ENCODE data around the gene ENDOG. TPM values are rescaled to one million over a fixed set of nuclear protein-coding genes. Genes with fewer than 3 reads are reported as not detected.
A peak's percentile ranks its signal among the peaks of the same experiment; 100 is the strongest.
"Not testable (repeated sequence)": the region's sequence is repeated elsewhere in the genome, so short reads cannot be mapped to it uniquely, and the experiment has no call there.

Gene ENDOG
- 10 to 100 TPM; 23.9 to 24.7 TPM for total RNA-seq

DNA sequence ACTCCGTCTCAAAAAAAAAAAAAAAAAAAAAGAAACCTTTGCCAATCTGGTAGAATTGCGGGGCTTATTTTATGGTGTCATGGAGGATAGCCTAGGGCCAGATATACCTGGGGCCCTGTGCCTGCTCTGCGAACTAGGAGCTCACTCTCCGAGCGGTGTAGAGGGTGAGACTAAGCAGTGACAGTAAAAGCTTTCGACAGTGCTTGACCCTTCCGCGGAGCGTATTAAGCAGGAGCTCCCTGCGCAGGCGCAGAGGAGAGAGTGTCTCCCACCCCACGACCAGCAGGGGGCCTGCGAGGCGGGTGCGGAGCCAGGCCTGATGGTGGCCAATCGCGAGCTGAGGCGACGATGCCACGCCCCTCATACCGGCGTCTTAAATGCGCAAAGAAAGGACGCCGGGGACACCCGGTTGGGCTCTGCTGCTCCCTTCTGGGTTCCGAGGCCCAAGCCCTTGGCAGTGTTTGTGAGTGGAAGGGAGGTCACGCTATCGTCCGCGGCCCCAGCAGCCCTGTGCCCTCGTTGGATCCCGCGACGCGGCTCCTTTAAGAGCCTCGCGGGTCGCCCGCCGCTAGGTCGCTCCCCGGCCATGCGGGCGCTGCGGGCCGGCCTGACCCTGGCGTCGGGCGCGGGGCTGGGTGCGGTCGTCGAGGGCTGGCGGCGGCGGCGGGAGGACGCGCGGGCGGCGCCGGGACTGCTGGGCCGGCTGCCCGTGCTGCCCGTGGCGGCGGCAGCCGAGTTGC is at the start of gene ENDOG:
TSS of gene ENDOG (plus strand) at position 402 of the 740 bp plus-strand sequence. CDS start at position 587, 185 bp downstream.
- peaks cover 19% of the 10 kb centered on the region for H3K36me3 Mint-ChIP-seq (ENCODE audit: low read depth)
- DNase-seq (peak; percentile 98), ATAC-seq (peak; percentile 94)
- H3K4me3 Mint-ChIP-seq = peak within 1 kb of the TSS; percentile 83
- peaks cover 5% of the 10 kb centered on the region for H3K9me3 Mint-ChIP-seq (ENCODE audit: insufficient read depth)
- peaks cover 21% of the 10 kb centered on the region for H3K4me1 Mint-ChIP-seq (ENCODE audit: low read depth)
- H3K27ac Mint-ChIP-seq = peak within 1 kb of the TSS; percentile 94
- ChIA-PET POLR2A (interaction anchor here (0.7 to 1.8 kb wide), 10 partner anchors 9 to 363 kb away, joined by 3 to 15 read pairs (median 4); partner anchors contain the start of genes ODF2, SPOUT1 and ZDHHC12), CTCF (interaction anchor here (0.6 to 3.5 kb wide), 41 partner anchors 9 to 533 kb away, joined by 3 to 36 read pairs (median 5); partner anchors contain the start of genes MIGA2, PKN3, SH3GLB2 and SPOUT1)
- no peaks in the 10 kb centered on the region for H3K27me3 Mint-ChIP-seq (ENCODE audit: low read depth)

DNA sequence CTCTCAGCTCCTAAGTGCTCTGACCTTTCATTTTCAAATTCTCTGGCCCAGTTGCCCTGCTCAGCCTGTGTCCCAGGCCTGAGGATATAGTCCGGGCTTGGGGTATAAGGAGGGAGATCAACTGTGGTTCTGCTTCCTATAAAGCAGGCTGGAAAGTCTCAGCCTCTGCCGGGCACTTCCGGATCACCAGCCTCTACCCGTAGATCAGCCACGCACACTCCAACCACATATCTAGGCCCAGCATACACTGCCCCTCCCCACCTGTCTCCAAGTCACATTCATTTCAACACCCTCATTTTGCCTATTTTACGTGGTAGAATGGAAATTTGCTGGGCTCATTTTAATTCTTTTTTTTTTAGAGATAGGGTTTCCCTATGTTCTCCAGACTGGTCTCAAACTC is 49.7 kb upstream of the ENDOG start:
- ATAC-seq (no peak), DNase-seq (no peak)
- Mint-ChIP-seq H3K36me3 (ENCODE audit: low read depth) (no peaks in the 10 kb centered on the region), H3K9me3 (ENCODE audit: insufficient read depth) (no peaks in the 10 kb centered on the region), H3K27me3 (ENCODE audit: low read depth) (no peaks in the 10 kb centered on the region), H3K4me3 (no peak overlapping the region), H3K4me1 (ENCODE audit: low read depth) (peaks cover 21% of the 10 kb centered on the region), H3K27ac (no peak overlapping the region)
- ChIA-PET CTCF (no interaction called here), POLR2A (interaction anchor here (1.9 kb wide), 1 partner anchor 50 kb away, joined by 5 read pairs; the partner anchor contains the start of gene ENDOG)

DNA sequence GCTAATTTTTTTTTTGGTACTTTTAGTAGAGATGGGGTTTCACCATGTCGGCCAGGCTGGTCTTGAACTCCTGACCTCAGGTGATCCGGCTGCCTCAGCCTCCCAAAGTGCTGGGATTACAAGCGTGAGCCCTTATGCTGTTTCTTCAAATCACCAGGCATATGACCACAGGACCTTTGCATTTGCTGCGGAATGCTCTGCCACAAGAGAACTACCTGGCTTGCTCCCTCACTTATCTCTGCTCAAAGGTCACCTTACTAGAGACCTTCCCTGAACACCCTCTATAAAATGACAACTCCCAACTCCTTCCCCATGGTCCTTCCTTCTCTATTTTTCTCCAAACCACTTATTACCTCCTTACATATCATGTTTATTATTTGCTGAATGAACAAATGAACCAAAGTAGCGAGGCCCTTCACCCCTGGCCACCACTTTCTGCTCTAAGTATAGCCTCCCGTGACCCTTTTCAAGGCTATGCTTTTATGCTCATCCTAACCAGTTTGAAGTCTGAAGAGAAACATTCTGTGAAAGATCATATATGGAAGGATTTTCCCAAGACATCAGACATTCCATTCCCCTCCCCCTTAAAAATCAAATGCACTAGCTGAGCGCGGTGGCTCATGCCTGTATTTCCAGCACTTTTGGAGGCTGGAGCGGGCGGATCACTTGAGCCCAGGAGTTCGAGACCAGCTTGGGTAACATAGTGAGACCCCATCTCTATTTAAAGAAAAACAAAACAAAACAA is 47.8 kb upstream of the ENDOG start:
- Mint-ChIP-seq H3K4me1 (ENCODE audit: low read depth) (peaks cover 21% of the 10 kb centered on the region), H3K9me3 (ENCODE audit: insufficient read depth) (no peaks in the 10 kb centered on the region), H3K27ac (peak overlapping the region; percentile 95), H3K36me3 (ENCODE audit: low read depth) (no peaks in the 10 kb centered on the region), H3K27me3 (ENCODE audit: low read depth) (no peaks in the 10 kb centered on the region), H3K4me3 (peak overlapping the region; percentile 94)
- CTCF ChIA-PET = interaction anchor here (1.0 to 2.5 kb wide), 5 partner anchors 18 to 86 kb away, joined by 3 to 13 read pairs (median 8); partner anchors contain the start of genes ENDOG and PKN3
- ATAC-seq (no peak), DNase-seq (no peak)
- POLR2A ChIA-PET = interaction anchor here (0.8 to 1.3 kb wide), 4 partner anchors 18 to 81 kb away, joined by 3 to 10 read pairs (median 6); partner anchors contain the start of gene ZDHHC12

DNA sequence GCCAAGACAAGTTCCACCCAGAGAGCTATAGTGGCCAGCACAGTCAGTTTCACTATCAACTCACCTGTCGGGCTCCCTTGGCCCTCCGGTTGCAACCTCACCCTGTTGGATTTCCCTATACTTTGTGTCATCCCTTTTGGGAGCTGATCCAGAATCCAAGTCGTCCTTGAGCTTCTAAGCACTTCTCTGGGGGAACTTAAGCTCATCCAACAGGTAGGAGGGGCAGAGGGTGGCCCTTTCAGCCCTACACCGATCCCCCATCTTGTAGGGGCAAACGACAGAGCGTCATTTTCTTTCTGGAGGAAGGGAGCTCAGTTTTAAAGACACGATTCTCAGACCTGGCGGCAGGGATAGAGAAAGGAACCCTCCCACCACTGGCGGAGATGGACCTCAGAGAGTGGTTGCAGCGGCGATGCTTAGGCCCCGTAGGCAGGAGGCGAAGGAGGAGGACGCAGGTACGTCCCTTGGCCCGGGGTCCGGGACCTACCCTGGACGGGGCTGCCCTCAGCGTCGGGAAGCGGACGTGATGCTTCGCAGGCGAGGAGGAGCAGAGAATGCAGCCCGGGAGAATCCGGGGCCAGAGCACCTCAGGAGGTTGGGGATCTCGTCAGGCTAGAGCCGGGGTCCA is 47.1 kb upstream of the ENDOG start:
- Mint-ChIP-seq H3K4me3 (peak overlapping the region; percentile 94), H3K27me3 (ENCODE audit: low read depth) (no peaks in the 10 kb centered on the region), H3K4me1 (ENCODE audit: low read depth) (peaks cover 21% of the 10 kb centered on the region), H3K9me3 (ENCODE audit: insufficient read depth) (no peaks in the 10 kb centered on the region), H3K36me3 (ENCODE audit: low read depth) (no peaks in the 10 kb centered on the region), H3K27ac (peak overlapping the region; percentile 95)
- DNase-seq = peak; percentile 38
- ChIA-PET CTCF (interaction anchor here (1.0 to 2.5 kb wide), 5 partner anchors 17 to 86 kb away, joined by 3 to 13 read pairs (median 8); partner anchors contain the start of genes ENDOG and PKN3), POLR2A (interaction anchor here (0.6 to 2.2 kb wide), 7 partner anchors 10 to 178 kb away, joined by 3 to 10 read pairs (median 4); partner anchors contain the start of genes SPOUT1 and ZDHHC12)
- peak; percentile 46 for ATAC-seq

GRCh38 chr9:128771745-128772519 is 46.4 kb upstream of the ENDOG start, which contains the start of gene ZER1:
Gene ZER1 (minus strand): TSS chr9:128771927. CDS start chr9:128755565, 16,362 bp downstream.
- Mint-ChIP-seq H3K27ac (peak within 1 kb of the TSS; percentile 95), H3K9me3 (ENCODE audit: insufficient read depth) (peaks cover 3% of the 10 kb centered on the region), H3K27me3 (ENCODE audit: low read depth) (no peaks in the 10 kb centered on the region), H3K36me3 (ENCODE audit: low read depth) (no peaks in the 10 kb centered on the region), H3K4me3 (peak within 1 kb of the TSS; percentile 94), H3K4me1 (ENCODE audit: low read depth) (peaks cover 21% of the 10 kb centered on the region)
- CTCF ChIA-PET = interaction anchor here (1.0 to 2.5 kb wide), 5 partner anchors 16 to 87 kb away, joined by 3 to 13 read pairs (median 8); partner anchors contain the start of genes ENDOG and PKN3
- DNase-seq (peak; percentile 94), ATAC-seq (peak; percentile 95)
- POLR2A ChIA-PET = interaction anchor here (0.6 to 2.2 kb wide), 8 partner anchors 10 to 178 kb away, joined by 3 to 10 read pairs (median 5); partner anchors contain the start of genes SPOUT1 and ZDHHC12

DNA sequence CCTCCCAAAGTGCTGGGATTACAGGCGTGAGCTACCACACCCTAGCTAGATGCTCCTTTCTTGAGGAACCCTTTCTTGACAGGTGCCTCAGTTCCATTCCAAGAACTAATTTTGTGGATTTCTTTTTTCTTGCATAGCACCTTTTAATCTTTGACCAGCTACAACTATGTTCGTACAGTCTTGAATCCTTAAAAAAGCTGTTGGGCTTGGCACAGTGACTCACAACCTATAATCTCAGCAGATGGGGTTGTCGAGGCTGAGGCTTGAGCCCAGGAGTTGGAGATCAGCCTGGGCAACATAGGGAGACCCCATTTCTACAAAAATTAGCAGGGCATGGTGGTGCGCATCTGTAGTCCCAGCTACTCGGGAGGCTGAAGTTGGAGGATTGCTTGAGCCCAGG is 45.3 kb upstream of the ENDOG start:
- ATAC-seq = no peak
- no peak for DNase-seq
- Mint-ChIP-seq H3K9me3 (ENCODE audit: insufficient read depth) (peaks cover 4% of the 10 kb centered on the region), H3K4me3 (peak overlapping the region; percentile 8), H3K27me3 (ENCODE audit: low read depth) (no peaks in the 10 kb centered on the region), H3K27ac (no peak overlapping the region), H3K36me3 (ENCODE audit: low read depth) (no peaks in the 10 kb centered on the region), H3K4me1 (ENCODE audit: low read depth) (peaks cover 21% of the 10 kb centered on the region)
- POLR2A ChIA-PET = interaction anchor here (1.2 to 2.2 kb wide), 2 partner anchors 15 to 57 kb away, joined by 6 to 7 read pairs; partner anchors contain the start of gene SPOUT1
- CTCF ChIA-PET = interaction anchor here (0.9 to 2.5 kb wide), 2 partner anchors 45 to 71 kb away, joined by 4 to 13 read pairs; partner anchors contain the start of genes ENDOG and PKN3

GRCh38 chr9:128774804-128775203 is 43.5 kb upstream of the ENDOG start:
- POLR2A ChIA-PET = no interaction called here
- Mint-ChIP-seq H3K9me3 (ENCODE audit: insufficient read depth) (peaks cover 4% of the 10 kb centered on the region), H3K4me1 (ENCODE audit: low read depth) (peaks cover 17% of the 10 kb centered on the region)

DNA sequence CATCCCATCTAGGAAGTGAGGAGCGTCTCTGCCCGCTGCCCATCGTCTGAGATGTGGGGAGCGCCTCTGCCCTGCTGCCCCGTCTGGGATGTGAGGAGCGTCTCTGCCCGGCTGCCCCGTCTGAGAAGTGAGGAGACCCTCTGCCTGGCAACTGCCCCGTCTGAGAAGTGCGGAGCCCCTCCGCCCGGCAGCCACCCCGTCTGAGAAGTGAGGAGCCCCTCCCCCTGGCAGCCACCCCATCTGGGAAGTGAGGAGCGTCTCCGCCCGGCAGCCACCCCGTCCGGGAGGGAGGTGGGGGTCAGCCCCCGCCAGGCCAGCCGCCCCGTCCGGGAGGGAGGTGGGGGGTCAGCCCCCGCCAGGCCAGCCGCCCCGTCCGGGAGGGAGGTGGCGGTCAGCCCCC is 38.2 kb upstream of the ENDOG start:
- DNase-seq; POLR2A ChIA-PET; H3K27me3 Mint-ChIP-seq (ENCODE audit: low read depth); ATAC-seq; H3K27ac Mint-ChIP-seq; H3K36me3 Mint-ChIP-seq (ENCODE audit: low read depth); H3K4me3 Mint-ChIP-seq; H3K4me1 Mint-ChIP-seq (ENCODE audit: low read depth); CTCF ChIA-PET; H3K9me3 Mint-ChIP-seq (ENCODE audit: insufficient read depth): not testable (repeated sequence)

More at GRCh38 chr9:128774804-128775203, 43.5 kb upstream of the ENDOG start:
- CTCF ChIA-PET = no interaction called here
- no peaks in the 10 kb centered on the region for H3K36me3 Mint-ChIP-seq (ENCODE audit: low read depth)
- H3K27ac Mint-ChIP-seq = no peak overlapping the region
- H3K4me3 Mint-ChIP-seq = no peak overlapping the region
- no peaks in the 10 kb centered on the region for H3K27me3 Mint-ChIP-seq (ENCODE audit: low read depth)
- DNase-seq (no peak), ATAC-seq (no peak)

DNA sequence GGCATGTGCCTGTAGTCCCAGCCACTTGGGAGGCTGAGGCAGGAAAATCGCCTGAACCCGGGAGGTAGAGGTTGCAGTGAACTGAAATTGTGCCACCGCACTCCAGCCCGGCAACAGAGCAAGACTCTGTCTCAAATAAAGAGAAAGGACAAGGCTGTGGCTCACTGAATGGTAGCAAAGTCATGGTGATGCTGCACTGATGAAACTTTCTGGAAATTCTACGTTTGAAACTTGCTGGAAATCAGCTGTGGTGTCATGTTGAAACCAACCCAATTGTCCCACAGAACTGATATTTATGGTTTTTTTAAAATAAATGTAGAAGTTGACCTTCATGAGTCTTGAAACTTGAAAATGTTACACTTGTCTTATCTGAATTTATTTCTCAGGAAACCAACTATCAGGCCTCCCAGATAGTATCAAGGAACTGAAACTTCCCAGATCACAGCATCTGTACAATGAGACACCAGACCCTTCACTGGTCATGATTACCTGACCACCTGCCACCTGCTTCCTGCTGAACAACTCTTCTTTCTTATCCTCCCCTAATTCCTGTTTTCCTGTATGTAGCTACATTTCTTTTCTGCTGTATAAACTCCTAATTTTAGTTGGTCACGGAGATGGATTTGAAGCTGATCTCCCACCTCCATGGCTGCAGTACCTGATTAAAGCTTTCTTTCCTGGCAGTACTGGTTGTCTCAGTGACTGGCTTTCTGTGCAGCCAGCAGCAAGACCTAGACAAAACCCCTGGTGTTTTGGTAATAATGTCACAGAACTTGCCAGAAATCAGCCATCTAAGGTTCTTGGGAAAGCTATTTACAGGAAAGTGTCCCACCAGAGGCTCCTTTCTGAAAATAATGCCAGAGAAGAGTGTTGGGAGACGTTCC is 36.9 kb upstream of the ENDOG start:
- ChIA-PET POLR2A (interaction anchor here (0.7 kb wide), 1 partner anchor 10 kb away, joined by 3 read pairs; the partner anchor contains the start of gene ZER1), CTCF (interaction anchor here (1.0 to 1.8 kb wide), 3 partner anchors 10 to 79 kb away, joined by 3 to 6 read pairs (median 4); partner anchors contain the start of genes ENDOG and PKN3)
- peaks cover 4% of the 10 kb centered on the region for H3K9me3 Mint-ChIP-seq (ENCODE audit: insufficient read depth)
- DNase-seq (no peak), ATAC-seq (no peak)
- no peak overlapping the region for H3K27ac Mint-ChIP-seq
- H3K4me3 Mint-ChIP-seq = no peak overlapping the region
- H3K4me1 Mint-ChIP-seq (ENCODE audit: low read depth) = peaks cover 4% of the 10 kb centered on the region
- no peaks in the 10 kb centered on the region for H3K36me3 Mint-ChIP-seq (ENCODE audit: low read depth)
- peaks cover 2% of the 10 kb centered on the region for H3K27me3 Mint-ChIP-seq (ENCODE audit: low read depth)
